HPDE6-E6E7 (cell line): ENCODE results near the gene SPTBN1.

Source experiments
- DNase-seq: peaks from one replicate; pipeline ENCODE4 v3.0.0; 2011; ENCODE audit warnings: missing footprints; ENCODE audit errors: extremely low spot score

SPTBN1 gene

DNA sequence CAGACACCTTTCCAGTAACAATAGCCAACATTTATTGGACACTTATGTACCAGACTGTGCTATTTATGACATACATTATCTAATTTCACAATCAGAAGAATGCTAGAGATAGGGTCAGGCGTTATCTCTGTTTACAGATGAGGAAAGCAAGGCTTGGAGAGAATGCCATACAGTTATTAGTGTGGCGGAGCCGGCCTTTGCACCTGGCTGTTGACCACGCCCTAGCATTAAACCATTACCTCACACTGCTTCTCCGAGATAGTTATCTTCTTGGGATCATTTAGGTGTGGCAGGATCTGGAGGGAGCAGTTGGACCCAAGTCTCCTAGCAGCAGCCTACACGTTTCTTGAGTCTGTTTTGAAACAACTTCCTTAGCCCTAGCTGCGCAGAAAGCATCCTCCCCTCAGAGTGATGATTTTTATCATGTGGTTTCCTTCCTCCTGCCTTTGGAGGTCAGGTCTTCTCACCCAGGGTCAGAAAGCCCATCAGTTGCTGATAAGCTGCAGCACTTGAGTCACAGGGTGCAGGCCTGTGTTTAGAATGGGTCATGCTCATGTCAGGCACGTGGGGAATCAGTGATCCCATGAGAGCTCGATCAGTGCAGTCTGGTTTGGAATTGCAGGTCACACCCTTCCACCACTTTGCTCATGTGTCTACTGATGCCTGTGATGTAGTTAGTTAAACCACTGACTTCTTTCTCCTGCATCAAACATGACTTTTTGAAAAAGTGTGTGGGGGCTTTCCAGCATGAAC lies 118.2 kb downstream of the SPTBN1 start:
- no peak for DNase-seq

DNA sequence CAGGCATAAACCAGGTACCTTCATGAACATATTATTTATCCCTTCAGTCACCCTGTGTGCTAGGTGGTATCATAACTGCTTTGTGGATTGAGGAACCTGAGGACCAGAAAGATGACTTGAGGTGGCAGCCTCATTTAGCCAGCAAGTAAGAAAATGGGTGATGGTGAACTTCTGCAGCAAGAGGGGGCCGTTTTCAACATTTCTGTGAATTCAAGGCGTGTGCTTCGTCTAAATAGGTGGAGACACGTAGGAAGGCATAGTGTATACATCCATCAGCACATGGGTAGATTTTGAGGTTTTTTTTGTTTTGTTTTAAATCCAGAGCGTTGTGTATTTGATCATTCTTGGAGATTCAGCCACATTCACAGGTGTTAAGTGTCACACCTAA lies 118.7 kb downstream of the SPTBN1 start:
- no peak for DNase-seq

DNA sequence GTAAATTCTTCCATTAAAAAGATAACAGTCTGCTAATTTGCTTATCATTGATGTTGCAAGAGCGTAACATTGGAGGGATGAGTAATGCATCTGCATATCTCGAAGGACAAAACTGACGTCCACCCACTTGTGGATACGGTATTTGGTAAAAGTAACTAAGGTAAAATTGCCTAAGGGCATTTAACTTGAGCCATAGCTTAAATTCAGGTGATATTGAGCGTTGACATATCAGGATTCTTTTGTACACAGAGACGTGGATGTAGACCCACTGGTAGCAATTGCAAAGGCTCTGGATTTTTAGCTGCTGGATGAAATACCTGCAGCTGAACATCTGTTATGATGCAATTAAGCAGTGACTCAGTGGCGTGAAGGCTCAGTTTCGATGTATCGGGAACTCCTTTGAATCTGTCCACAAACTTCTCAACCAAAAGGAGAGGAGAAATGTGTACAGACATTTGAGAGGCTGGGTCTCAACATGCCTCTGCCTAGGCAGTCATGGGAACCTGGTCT lies 119.3 kb downstream of the SPTBN1 start:
- DNase-seq = peak; percentile 66

DNA sequence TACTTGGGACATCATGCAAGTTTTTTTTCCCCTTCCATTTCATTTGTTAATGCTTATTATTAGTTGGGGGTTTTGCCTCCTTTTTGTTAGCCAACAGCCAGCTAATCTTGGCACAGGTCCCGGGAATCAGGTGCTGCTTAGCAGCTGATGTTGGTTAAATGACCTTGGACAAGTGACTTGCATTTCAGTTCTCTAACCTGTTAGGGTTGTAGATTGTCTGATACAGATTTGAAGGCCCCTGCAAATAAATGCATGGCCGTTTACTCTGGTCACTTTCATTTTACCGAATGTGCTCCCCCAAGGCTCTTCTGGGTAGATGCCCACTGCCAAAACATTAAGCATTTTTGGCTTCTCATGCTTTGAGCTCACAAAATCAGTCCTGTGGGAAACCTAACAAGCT lies 120.9 kb downstream of the SPTBN1 start:
- no peak for DNase-seq

DNA sequence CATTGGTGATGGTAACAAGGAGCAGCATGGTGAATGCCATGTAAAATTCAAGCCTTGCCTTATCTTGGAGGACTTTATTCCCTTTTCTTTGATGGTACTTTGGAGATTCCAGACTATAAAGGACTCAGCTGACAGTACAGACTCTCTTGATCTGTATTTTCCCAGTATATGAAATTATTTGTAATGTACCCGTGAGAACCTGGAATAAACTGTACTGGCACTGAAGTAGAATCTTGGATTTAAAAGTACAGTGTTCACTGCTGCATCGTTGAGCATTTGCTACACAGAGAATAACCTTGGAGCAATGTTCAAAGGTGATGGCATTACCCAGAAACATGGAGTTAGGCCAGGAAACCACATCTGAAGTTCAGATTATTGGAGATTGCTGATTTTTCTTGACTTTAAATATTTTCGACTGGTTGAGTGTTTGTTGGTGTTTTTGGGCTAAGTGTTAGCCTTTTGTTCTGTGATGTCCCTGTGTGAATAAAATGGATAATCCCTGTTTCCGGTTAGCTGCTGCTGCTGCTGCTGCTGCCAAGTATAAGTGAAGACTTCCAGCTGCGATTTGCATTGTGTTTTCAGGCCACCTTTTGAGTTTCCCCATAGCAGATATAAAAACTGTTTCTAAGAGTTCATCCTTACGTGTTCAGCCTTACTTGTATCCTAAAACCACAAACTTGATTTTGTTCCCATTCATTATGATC lies 122.0 kb downstream of the SPTBN1 start:
- DNase-seq = no peak

DNA sequence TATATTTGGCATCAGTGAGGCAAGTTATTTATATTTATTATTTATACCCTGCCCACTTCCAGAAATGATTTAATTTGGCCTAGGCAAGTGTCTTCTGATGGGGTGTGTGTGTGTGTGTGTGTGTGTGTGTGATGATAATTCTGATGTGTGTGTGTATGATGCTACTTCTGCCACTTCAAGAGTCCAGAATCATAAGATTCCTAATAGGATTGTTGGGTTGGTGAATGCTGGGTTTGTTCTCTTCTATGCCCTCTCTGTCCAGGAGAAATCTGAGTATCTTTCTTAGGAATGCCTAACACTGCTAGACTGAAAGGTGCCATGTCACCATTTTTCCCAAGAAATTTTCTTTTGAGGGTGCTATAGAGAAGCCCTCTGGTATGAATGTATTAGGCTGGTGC lies 122.5 kb downstream of the SPTBN1 start:
- DNase-seq = no peak

DNA sequence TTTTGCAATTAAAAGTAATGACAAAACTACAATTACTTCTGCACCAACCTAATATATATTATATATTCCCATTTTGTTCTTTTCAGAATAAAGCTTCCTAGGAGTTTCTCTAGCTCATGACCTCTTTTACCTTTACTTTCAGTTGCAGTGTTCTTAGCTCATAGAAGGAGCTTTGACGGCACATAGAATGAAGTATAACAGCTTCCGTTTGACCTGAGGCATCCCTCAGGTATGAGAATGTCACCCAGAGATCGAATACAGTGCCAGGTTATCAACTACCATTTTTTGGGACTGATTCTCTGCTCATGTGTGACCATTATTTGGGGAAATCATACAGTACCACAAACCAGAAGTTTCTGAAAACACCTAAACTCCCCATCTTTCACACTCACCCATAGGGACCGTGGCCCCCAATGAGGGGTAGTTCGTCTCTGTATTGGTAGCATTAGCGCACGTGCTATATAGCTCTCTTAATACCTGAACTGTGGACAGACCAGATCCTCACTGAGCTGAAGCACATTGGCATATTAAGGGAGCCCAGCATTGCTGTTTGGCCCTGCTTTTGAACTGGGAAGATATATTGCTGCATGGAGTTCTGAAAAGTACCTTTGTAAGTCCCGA lies 123.0 kb downstream of the SPTBN1 start:
- no peak for DNase-seq

DNA sequence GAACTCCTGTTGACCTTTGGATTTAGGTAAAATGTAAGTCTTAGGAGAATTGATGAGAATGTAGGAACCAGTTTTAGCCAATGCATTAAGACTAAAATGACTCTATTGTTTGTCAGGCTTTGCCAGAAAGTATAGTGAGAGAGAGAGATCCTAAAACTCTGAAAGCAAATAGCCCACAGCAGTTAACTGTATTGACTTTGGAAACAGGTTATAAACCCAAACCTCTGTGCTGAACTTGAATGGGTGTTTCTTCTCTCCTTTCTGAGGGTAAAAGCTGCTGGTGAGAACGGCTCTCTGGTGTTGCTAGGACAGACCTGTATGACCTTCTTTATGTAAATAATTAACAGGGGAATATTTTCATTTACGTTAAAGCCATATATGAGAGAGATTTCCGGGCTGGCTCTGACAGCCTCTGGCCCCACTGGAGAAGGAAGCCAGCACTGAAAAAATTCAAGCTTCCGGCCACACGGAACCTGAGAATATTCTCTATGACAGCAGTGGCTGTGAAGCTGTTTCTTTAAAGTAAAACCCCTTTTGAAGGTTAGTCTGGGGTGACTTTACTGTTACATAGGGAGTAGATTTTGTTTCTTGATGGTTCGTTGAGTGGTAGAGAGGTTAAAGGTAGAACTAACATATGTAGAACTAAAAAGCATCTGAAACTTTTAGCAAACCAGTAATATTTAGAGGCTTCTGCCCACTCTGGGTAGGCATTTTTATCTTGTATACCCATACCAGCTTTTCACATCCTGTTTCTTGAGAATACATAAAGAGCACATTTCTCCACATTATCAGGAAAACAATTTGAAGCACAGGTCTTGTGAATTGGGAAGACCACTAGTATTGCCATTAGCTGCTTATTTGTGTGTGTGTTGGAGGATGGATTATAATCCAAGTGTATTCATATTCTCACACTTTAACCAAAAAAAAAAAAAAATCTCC lies 123.8 kb downstream of the SPTBN1 start:
- no peak for DNase-seq

DNA sequence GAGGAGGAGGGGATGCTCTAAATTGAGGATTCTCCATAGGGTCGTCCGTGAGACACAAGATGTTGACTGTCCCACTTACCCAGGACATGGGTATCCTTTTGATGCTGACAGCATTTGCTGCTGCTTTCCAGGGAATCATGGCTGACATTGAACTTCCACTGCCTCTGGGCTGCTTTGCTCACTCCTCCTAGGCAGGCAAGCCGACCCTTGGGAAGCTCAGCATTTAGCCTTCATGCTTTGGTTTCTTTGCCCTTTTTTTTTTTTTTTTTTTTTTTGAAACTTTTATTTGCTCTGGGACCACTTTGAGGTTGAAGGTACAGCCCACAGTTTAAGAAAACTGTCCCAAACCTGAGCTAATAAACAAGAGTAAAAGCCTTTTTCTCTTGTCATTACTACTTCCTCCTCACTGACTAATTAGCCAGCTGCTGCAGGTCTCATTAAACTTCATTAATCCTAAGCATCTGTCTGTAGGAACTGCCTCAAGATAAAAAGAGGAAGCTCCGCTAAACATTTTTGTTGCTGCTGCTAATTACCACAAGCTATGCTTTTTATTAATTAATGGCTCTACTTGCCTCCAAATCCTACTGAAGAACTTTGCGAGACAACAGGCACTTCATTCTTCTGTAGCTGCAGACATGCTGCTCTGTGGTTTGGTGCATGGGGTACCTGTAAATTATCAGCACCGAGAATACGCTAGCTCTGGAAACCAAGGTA lies 125.4 kb downstream of the SPTBN1 start:
- DNase-seq = no peak

DNA sequence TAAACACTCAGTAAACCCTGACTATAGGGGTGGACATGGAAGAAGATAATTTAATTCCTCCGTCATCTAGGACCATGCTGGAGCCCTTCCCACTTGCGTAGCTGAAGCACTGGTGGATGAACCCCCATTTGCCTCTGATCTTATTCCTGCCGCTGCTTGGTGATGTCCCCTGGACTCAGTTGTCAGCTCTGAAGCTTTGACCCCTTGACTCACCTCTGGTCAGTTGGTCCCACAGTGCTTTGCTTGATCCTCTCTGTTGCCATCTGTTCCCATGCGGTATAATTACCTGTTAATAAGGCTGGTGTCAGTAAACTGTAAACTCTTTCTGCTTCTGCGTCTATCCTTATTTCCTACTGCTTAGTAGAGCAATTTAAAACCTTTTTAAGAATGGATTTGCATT lies 126.9 kb downstream of the SPTBN1 start:
- DNase-seq = no peak

DNA sequence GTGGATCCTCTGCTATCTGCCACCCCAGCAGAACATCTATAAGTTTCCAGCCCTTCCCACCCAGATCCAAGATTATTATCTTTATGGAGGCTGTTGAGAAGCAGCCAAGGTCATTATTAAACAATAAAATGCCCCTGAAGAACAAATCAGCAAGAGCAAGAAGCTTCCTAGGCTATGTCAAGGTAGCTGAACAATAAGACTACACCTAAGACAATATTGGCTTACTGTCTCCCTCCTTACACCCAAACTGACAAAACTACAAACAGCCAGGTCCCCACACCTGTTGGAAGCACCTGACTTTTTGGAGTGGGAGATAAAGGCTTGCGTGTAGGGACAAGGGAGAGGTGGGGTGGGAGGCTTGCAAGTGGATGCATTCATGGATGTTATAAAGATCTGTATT lies 128.5 kb downstream of the SPTBN1 start:
- no peak for DNase-seq

DNA sequence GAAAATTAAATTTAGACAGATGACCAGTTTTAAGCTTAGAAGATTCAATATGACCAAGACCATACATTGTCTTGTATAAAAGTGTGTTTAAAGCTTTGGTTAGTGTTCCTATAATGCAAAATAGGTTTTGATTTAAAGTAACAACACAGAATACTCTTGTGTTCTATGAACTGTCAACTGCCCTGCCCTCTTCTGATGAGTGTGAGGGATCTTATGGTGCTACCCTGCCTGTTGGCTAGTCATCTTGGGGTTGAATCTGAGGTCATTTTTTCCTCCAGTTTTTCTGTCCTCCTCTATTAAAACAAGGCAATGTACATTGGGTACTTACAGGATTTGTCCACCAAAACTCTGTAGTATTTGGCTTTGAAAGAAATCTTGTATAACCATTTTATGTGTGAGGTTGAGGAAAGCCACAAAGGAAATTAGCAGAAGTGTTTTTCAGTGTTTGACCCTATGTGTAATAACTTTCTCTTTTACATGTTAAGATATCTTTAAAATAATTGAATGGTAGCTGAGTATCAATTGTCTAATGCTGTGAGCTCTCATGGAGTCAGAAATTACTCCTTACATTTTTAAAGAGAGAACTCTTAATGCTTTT lies 129.1 kb downstream of the SPTBN1 start:
- DNase-seq = no peak

DNA sequence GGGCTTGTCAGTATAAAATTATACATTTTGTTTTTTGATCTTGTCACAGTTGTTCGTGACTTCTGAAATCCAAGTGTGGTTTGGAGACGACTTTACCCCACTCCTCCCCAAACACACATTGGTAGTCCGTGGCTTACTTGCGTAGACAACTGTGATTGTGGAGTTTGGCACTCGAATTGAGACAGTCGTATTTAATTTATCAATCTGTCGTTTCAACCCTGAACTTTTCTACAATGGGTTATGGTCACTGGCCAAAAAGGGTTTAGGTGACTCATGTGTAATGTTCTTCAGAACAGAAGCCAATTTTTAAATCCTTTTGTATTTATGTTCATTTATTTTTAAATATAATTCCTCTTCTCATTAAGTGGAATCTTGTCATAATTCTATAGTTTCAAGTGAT lies 129.9 kb downstream of the SPTBN1 start:
- DNase-seq = no peak

DNA sequence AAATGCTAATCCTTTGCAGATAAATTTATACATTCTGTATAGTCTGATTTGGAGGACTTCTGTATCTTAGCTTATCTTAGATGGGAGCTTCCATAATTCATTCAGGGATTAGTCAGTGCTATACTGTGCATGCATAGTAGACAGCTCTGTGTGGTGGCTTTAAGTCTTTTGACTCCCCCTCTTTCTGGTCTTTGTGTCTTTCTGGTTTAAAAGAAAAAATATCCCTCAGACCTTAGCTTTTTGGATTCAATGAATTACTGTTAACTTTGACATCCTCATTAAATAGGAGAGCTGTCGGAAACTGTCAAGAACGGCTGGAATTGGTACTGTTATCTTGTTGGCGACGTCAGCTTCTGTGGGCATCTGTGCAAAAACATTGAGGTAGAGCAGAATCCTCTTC lies 130.4 kb downstream of the SPTBN1 start:
- no peak for DNase-seq

DNA sequence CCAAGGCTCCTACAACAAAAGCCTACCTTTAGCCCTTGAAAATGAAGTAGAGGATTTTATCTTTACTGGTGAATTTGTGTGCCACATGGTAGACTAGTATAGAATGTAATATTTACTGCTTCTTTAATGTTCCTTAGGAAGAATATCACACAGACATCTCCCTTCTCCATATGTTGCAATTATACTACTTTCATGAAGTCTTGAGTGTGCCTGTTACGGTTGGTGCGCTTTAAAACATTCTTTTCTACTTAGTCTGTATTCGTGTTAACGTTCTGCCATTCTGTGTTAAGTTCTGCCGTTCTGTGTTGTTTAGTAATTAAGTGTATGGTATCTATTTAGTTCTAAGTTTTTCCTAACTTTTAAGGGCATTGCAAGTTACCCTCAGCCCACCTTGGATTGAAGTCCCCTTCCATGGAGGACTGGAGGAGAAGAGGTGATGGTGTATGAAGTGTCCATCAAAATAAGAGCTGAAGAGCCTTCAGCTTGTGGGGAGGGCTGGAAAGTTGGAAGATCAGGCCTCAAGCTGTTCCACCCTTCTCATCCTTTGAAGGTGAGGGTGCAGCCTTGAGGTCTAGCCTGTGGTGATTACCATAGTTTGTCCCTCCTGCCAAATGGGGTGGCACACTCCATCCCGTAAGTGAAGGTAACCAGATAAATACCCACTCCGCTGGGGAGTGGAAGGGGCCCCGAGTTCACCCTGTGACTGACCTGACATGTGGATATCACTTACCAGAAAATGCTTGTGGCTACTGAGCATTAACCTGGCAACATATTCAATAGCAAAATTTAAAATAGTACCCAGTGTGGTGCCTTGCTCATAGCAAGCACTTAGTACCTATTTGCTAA lies 131.3 kb downstream of the SPTBN1 start:
- no peak for DNase-seq

DNA sequence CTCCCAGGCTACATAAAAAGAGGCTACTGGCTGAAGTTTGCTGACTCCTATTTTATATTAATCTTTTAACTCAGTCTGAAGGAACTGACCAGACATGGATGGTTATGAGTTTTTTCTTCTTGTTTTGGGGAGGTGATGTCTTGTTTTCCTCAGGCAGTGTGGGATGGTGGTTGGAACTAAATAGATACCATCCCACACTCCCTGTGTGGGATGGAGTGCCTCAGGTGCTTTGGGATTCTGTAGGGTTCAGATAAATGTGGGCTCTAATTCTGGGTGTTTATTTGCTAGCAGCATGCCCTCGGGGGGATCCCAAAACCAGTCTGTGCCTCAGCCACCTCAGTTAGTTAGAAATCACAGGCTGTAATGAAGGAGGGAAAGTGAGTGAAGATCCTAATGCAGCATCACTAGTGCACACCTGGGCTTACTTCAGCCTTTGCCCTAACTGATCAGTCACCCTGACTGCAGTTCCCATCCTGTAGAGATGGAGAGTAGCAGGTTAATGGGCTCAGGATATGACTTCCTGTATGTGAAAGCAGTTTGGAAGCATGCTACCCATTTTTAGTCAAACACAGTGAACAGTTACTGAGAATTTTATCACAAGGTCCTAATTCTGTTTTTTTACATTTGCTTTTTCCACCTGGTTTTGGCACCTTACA lies 132.2 kb downstream of the SPTBN1 start:
- DNase-seq = no peak

DNA sequence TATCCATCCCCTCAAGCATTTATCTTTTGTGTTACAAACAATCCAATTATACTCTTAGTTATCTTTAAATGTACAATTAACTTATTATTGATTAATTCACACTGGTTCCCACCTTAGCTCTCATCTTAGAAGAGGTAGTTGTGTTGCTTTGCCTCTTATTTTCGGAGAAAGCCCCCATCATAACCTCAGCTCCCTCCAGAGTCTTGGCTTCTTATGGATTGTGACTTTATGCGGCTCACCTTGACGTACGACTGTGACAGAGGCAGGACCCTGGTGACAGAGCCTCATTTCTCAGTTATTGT lies 132.9 kb downstream of the SPTBN1 start:
- no peak for DNase-seq

DNA sequence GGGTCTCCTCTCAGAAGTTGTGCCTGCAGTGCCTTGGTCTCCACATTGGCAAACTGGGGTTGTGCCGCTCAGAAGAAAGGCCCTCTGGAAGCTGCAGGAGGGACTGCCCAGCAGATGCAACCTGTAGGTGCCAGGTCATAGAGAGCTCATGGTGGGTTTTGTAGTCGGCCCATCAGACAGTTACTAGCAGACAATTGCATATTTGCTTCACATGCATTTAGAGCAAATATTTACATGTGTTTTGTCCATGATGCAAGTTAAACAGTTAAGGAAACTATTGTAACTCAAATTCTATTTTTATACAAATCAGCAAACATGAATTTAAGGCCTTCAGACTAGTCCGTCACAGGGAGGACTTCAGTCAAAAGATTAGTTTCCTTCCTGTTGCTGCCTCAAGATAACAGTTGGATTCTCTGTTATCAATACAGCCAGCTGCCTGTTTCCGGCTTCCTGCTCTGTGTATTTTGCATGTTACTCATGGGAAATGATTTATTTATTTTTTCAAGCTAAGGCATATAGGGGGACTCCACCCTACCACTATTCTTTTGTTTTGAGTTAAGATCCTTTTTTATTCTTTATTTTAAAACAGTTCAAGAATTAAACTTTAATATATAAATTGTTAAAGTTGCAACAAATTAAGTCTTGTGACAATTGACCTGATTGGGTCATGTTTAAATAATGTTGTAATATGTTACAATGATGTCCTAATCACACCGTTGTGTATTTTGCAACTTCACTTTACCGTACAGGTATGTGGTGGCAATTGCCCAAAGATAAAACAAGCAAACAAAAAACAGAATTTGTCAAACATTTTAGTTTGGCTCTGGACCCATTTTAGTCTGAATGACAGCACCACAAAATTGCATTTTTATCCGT lies 133.5 kb downstream of the SPTBN1 start:
- DNase-seq = no peak
